Measurements from ENCODE around the gene CSTPP1. TPM values are rescaled to one million over a fixed set of nuclear protein-coding genes. Genes with fewer than 3 reads are reported as not detected.

Gene CSTPP1
- total RNA-seq, 4 donors from 2014 or later: 4.3 to 8.1 (median 6.4) TPM

DNA sequence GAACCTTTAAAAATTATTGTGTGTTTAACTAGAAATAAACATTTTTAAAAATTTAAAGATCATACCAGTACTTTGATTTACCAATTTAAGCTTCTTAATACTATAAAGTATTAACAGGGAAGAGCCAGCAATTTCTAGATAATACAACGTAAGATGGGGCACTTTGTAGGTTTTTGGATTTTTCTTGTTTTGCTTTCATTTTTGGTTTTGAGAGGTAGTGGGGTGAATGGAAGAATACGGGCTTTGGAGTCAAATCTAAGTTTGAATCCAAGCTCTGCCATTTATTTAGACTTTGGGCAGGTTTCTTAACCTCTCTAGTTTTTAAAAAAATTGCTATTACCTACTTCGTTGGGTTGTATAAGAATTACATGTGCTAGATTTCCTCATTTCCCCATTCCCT lies 44.9 kb downstream of the CSTPP1 start:
- Histone ChIP-seq H3K27me3 (no peaks in the 10 kb centered on the region), H3K36me3 (no peaks in the 10 kb centered on the region), H3K27ac (no peak overlapping the region), H3K9me3 (no peaks in the 10 kb centered on the region), H3K4me1 (no peaks in the 10 kb centered on the region), H3K4me3 (no peak overlapping the region)
- in situ Hi-C loops (cut with MboI; ENCODE audit: low sequenced_read_pairs in 4 of 4) (no loop called here), intact Hi-C loops (cut with DNase I; ENCODE audit: low total_unique reads) (no loop called here)
- no peak for DNase-seq
- TF ChIP-seq, protein P1, sequence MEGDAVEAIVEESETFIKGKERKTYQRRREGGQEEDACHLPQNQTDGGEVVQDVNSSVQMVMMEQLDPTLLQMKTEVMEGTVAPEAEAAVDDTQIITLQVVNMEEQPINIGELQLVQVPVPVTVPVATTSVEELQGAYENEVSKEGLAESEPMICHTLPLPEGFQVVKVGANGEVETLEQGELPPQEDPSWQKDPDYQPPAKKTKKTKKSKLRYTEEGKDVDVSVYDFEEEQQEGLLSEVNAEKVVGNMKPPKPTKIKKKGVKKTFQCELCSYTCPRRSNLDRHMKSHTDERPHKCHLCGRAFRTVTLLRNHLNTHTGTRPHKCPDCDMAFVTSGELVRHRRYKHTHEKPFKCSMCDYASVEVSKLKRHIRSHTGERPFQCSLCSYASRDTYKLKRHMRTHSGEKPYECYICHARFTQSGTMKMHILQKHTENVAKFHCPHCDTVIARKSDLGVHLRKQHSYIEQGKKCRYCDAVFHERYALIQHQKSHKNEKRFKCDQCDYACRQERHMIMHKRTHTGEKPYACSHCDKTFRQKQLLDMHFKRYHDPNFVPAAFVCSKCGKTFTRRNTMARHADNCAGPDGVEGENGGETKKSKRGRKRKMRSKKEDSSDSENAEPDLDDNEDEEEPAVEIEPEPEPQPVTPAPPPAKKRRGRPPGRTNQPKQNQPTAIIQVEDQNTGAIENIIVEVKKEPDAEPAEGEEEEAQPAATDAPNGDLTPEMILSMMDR (IDR thresholded peaks at IDR 0.05 in 4 of 5, conservative IDR thresholded peaks at IDR 0.05 in 1 of 5): no peak
- no peak for TF ChIP-seq POLR2A (IDR thresholded peaks at IDR 0.05)
- ATAC-seq: no peak

DNA sequence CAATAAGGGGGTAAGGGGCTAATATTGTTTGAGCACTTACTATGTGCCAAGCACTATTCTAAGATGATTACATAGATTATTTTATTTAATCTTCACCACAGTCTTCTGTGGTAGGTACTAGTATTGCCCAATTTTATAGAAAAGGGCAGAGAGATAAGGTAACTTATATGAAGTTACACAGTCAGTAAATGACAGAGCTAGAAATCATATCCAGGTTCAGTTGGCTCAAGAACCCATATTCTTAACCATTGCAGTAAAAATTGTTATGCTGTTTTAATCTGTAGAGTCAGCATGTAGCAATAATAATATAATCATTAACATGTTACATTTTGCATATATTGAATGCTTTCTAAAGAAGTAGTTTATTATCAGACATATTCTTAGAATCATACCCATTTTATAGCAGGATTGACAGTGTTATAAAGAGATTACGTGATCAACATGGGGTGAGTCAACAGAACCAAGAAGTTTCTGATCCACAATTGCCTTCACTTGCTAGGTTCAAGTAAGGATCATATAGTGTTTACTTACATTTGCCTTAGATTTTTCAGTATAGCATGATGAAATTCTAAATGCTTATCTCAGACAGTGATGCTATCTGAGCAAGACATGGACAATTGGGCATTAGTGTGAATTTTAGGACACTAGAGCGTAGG lies 46.4 kb downstream of the CSTPP1 start:
- no peak overlapping the region for H3K27ac ChIP-seq
- TF ChIP-seq, protein P1 (IDR thresholded peaks at IDR 0.05 in 4 of 5, conservative IDR thresholded peaks at IDR 0.05 in 1 of 5): no peak
- no peak for TF ChIP-seq POLR2A (IDR thresholded peaks at IDR 0.05)
- in situ Hi-C loops (cut with MboI; ENCODE audit: low sequenced_read_pairs in 4 of 4): no loop called here
- H3K4me3 ChIP-seq: no peak overlapping the region
- ATAC-seq: no peak
- no peaks in the 10 kb centered on the region for H3K27me3 ChIP-seq
- DNase-seq: no peak
- no peaks in the 10 kb centered on the region for H3K36me3 ChIP-seq
- H3K9me3 ChIP-seq: no peaks in the 10 kb centered on the region
- H3K4me1 ChIP-seq: no peaks in the 10 kb centered on the region
- intact Hi-C loops (cut with DNase I; ENCODE audit: low total_unique reads): no loop called here

DNA sequence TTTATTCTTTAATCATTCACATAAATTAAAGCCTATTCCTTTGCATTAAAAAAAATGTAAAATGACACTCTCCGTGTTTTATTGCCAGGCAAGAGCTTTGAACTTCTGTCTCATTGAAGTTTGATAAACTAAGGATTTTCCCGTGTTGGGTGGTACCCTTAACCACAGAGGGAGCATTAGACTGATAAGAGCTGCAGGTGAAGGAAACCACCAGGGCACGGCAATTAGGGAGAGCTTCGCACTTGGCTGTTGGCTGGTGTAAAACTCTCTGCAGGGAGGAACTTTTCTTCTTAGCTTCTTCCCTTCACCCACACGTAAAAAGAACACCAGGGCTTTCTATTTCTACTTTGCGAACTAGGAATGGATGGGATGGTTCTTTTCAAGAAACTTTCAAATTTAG lies 47.0 kb downstream of the CSTPP1 start:
- intact Hi-C loops (cut with DNase I; ENCODE audit: low total_unique reads): no loop called here
- no peak for TF ChIP-seq POLR2A (IDR thresholded peaks at IDR 0.05)
- TF ChIP-seq, protein P1 (IDR thresholded peaks at IDR 0.05 in 4 of 5, conservative IDR thresholded peaks at IDR 0.05 in 1 of 5): no peak
- Histone ChIP-seq H3K4me3 (no peak overlapping the region), H3K27ac (no peak overlapping the region), H3K27me3 (no peaks in the 10 kb centered on the region), H3K4me1 (no peaks in the 10 kb centered on the region), H3K36me3 (no peaks in the 10 kb centered on the region), H3K9me3 (no peaks in the 10 kb centered on the region)
- DNase-seq (no peak), ATAC-seq (no peak)
- in situ Hi-C loops (cut with MboI; ENCODE audit: low sequenced_read_pairs in 4 of 4): no loop called here

DNA sequence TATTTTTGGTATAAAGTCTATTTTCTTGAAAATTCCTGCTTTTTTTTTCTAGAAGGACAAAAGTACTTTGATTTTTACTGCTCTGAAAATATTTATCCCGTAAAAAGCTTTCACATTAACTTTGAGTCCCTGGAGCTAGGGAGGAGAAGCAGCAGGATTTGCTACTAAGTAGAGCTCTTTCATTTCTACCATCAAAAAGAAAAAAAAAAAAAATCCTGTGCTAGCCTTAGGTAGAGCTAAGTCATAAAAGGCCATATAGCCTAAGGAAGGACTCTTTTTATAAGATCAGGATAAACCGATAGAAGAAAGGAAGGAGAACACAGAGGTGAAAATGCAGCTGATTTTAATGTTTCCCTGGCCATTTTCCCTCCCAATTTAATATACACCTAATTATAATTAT lies 48.0 kb downstream of the CSTPP1 start:
- intact Hi-C loops (cut with DNase I; ENCODE audit: low total_unique reads) (no loop called here), in situ Hi-C loops (cut with MboI; ENCODE audit: low sequenced_read_pairs in 4 of 4) (no loop called here)
- H3K4me3 ChIP-seq: no peak overlapping the region
- ATAC-seq: no peak
- no peaks in the 10 kb centered on the region for H3K36me3 ChIP-seq
- TF ChIP-seq, protein P1 (IDR thresholded peaks at IDR 0.05 in 4 of 5, conservative IDR thresholded peaks at IDR 0.05 in 1 of 5): no peak
- TF ChIP-seq POLR2A (IDR thresholded peaks at IDR 0.05): no peak
- no peak overlapping the region for H3K27ac ChIP-seq
- DNase-seq: no peak
- H3K9me3 ChIP-seq: no peaks in the 10 kb centered on the region
- H3K4me1 ChIP-seq: no peaks in the 10 kb centered on the region
- no peaks in the 10 kb centered on the region for H3K27me3 ChIP-seq

DNA sequence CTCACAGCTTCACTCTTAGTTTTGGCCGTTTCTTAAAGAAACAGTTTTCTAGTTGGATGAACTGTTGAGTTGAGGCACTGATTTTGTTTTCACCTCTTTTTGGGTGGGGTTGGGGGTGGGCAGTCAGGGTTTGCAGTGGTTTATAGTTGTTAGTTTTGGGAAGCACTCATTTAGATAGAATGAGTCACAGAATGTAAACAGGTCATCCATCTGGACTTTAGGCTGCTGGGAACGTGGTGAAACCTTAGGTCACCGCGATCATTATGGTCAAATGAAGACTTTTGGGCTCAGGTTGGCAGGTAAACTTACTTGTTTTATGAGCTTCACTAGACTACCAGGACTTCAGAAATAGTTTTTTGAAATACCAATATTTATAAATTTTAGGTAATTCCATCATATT lies 48.4 kb downstream of the CSTPP1 start:
- in situ Hi-C loops (cut with MboI; ENCODE audit: low sequenced_read_pairs in 4 of 4): no loop called here
- H3K4me1 ChIP-seq: no peaks in the 10 kb centered on the region
- ATAC-seq (no peak), DNase-seq (no peak)
- no peaks in the 10 kb centered on the region for H3K36me3 ChIP-seq
- no peak overlapping the region for H3K27ac ChIP-seq
- intact Hi-C loops (cut with DNase I; ENCODE audit: low total_unique reads): no loop called here
- no peaks in the 10 kb centered on the region for H3K27me3 ChIP-seq
- no peaks in the 10 kb centered on the region for H3K9me3 ChIP-seq
- TF ChIP-seq, protein P1 (IDR thresholded peaks at IDR 0.05 in 4 of 5, conservative IDR thresholded peaks at IDR 0.05 in 1 of 5): no peak
- TF ChIP-seq POLR2A (IDR thresholded peaks at IDR 0.05): no peak
- no peak overlapping the region for H3K4me3 ChIP-seq

Data from gastrocnemius medialis (tissue), 4 donors.